ENCODE results near the gene ZNF618. TPM values are rescaled to one million over a fixed set of nuclear protein-coding genes. Genes with fewer than 3 reads are reported as not detected.

The ZNF618 gene
- total RNA-seq, 1 donor from 2014 or later: 51.5 TPM

- no peaks in the 10 kb centered on the region for H3K9me3 Mint-ChIP-seq
- H3K4me3 Mint-ChIP-seq: peak overlapping the region; percentile 52
- no peaks in the 10 kb centered on the region for H3K36me3 Mint-ChIP-seq
- no peak for TF ChIP-seq CTCF (conservative IDR thresholded peaks at IDR 0.05)
- no peak overlapping the region for H3K27ac Mint-ChIP-seq
- H3K27me3 Mint-ChIP-seq: peaks cover 25% of the 10 kb centered on the region
- H3K4me1 Mint-ChIP-seq (ENCODE audit: unreplicated experiment): peaks cover 10% of the 10 kb centered on the region
- DNase-seq (ENCODE audit: extremely low spot score, unreplicated experiment): no peak
Measured at GRCh38 chr9:114076237-114077161, 200.4 kb downstream of the ZNF618 start.

- no peaks in the 10 kb centered on the region for H3K36me3 Mint-ChIP-seq
- H3K9me3 Mint-ChIP-seq: no peaks in the 10 kb centered on the region
- H3K27me3 Mint-ChIP-seq: peaks cover 26% of the 10 kb centered on the region
Measured at GRCh38 chr9:114077162-114077837, 201.2 kb downstream of the ZNF618 start.

GRCh38 chr9:114078021-114078780 lies 202.1 kb downstream of the ZNF618 start, which contains the start of gene AMBP:
Gene AMBP (minus strand): TSS chr9:114078300. CDS start chr9:114078209, 91 bp downstream.
- H3K4me3 Mint-ChIP-seq: peak within 1 kb of the TSS; percentile 52
- peak within 1 kb of the TSS; percentile 50 for H3K27ac Mint-ChIP-seq
- no peaks in the 10 kb centered on the region for H3K36me3 Mint-ChIP-seq
- no peak for DNase-seq (ENCODE audit: extremely low spot score, unreplicated experiment)
- H3K27me3 Mint-ChIP-seq: peaks cover 30% of the 10 kb centered on the region
- TF ChIP-seq CTCF (conservative IDR thresholded peaks at IDR 0.05): no peak
- H3K9me3 Mint-ChIP-seq: no peaks in the 10 kb centered on the region
- H3K4me1 Mint-ChIP-seq (ENCODE audit: unreplicated experiment): peaks cover 15% of the 10 kb centered on the region

More at GRCh38 chr9:114077162-114077837, 201.2 kb downstream of the ZNF618 start:
- Mint-ChIP-seq H3K4me3 (peak overlapping the region; percentile 52), H3K4me1 (ENCODE audit: unreplicated experiment) (peaks cover 10% of the 10 kb centered on the region), H3K27ac (peak overlapping the region; percentile 50)
- no peak for TF ChIP-seq CTCF (conservative IDR thresholded peaks at IDR 0.05)
- DNase-seq (ENCODE audit: extremely low spot score, unreplicated experiment): no peak

- peaks cover 30% of the 10 kb centered on the region for H3K27me3 Mint-ChIP-seq
- H3K9me3 Mint-ChIP-seq: no peaks in the 10 kb centered on the region
- no peak for TF ChIP-seq CTCF (conservative IDR thresholded peaks at IDR 0.05)
- H3K36me3 Mint-ChIP-seq: no peaks in the 10 kb centered on the region
- peaks cover 15% of the 10 kb centered on the region for H3K4me1 Mint-ChIP-seq (ENCODE audit: unreplicated experiment)
- DNase-seq (ENCODE audit: extremely low spot score, unreplicated experiment): no peak
- H3K27ac Mint-ChIP-seq: peak overlapping the region; percentile 18
- H3K4me3 Mint-ChIP-seq: no peak overlapping the region
Measured at GRCh38 chr9:114078781-114079156, 202.7 kb downstream of the ZNF618 start.

- no peaks in the 10 kb centered on the region for H3K36me3 Mint-ChIP-seq
- peak overlapping the region; percentile 46 for H3K27ac Mint-ChIP-seq
- H3K27me3 Mint-ChIP-seq: peaks cover 23% of the 10 kb centered on the region
- H3K4me1 Mint-ChIP-seq (ENCODE audit: unreplicated experiment): peaks cover 19% of the 10 kb centered on the region
- TF ChIP-seq CTCF (conservative IDR thresholded peaks at IDR 0.05): no peak
- no peaks in the 10 kb centered on the region for H3K9me3 Mint-ChIP-seq
- no peak for DNase-seq (ENCODE audit: extremely low spot score, unreplicated experiment)
- H3K4me3 Mint-ChIP-seq: no peak overlapping the region
Measured at GRCh38 chr9:114080195-114080772, 204.2 kb downstream of the ZNF618 start.

Measured in type B pancreatic cell (in vitro differentiated cells).